Activated T-cell treated with anti-CD3 and anti-CD28 coated beads, Interleukin-2, amount 50 U/mL, for 72 hours (primary cell): ENCODE measurements around the gene PROX1. TPM values are rescaled to one million over a fixed set of nuclear protein-coding genes. Genes with fewer than 3 reads are reported as not detected.
A peak's percentile ranks its signal among the peaks of the same experiment; 100 is the strongest.

Experiments used
- ATAC-seq, 2 donors: fragments of 150-1000 bp; cut with Tn5 transposase; replicated peaks in 1 of 2; 2 replicates each; pipeline ENCODE4 v1.10.0; 2021; ENCODE audit warnings: moderate library complexity in 2 of 2, mild to moderate bottlenecking in 1 of 2
- DNase-seq, 2 donors: peaks; one replicate each; pipeline ENCODE4 v3.0.0; 2021 to 2022; ENCODE audit warnings: mixed read lengths in 1 of 2
- H3K27ac Mint-ChIP-seq: one replicate; pipeline ENCODE4 v1.8.0; 2022; ENCODE audit warnings: mild to moderate bottlenecking, moderate library complexity, mixed read lengths
- H3K27me3 Mint-ChIP-seq: one replicate; pipeline ENCODE4 v1.8.0; 2022; ENCODE audit warnings: low read depth, mixed read lengths
- H3K36me3 Mint-ChIP-seq, 2 donors: one replicate each; pipeline ENCODE4 v1.8.0; 2022; ENCODE audit warnings: mixed read lengths in 2 of 2, mild to moderate bottlenecking in 1 of 2; ENCODE audit not compliant: insufficient read depth in 2 of 2
- H3K4me1 Mint-ChIP-seq: one replicate; pipeline ENCODE4 v1.8.0; 2022; ENCODE audit warnings: low read depth, mixed read lengths
- H3K4me3 Mint-ChIP-seq, 2 donors: one replicate each; pipeline ENCODE4 v1.8.0; 2022; ENCODE audit warnings: mild to moderate bottlenecking in 2 of 2, mixed read lengths in 2 of 2, moderate library complexity in 2 of 2
- H3K9me3 Mint-ChIP-seq, 2 donors: one replicate each; pipeline ENCODE4 v1.8.0; 2022; ENCODE audit warnings: mixed read lengths in 2 of 2
- total RNA-seq, 2 donors: library from RNA; stranded (reverse); gene quantifications; one replicate each; pipeline ENCODE4 v1.2.3, GENCODE V29; 2022

Gene PROX1
- total RNA-seq, 2 donors from 2014 or later = 0.21 TPM; not detected in 1

- Mint-ChIP-seq H3K9me3 (no peaks in the 10 kb centered on the region), H3K4me3 (no peak overlapping the region), H3K4me1 (no peaks in the 10 kb centered on the region), H3K27ac (no peak overlapping the region), H3K36me3 (no peaks in the 10 kb centered on the region), H3K27me3 (peaks cover 15% of the 10 kb centered on the region)
- ATAC-seq (no peak), DNase-seq (no peak)
These were observed 19.5 kb upstream of the PROX1 start for GRCh38 chr1:213968146-213968825.

- no peak overlapping the region for H3K27ac Mint-ChIP-seq
- H3K4me1 Mint-ChIP-seq = no peaks in the 10 kb centered on the region
- no peak for ATAC-seq
- no peak overlapping the region for H3K4me3 Mint-ChIP-seq
- H3K36me3 Mint-ChIP-seq = no peaks in the 10 kb centered on the region
- no peak for DNase-seq
- no peaks in the 10 kb centered on the region for H3K9me3 Mint-ChIP-seq
- H3K27me3 Mint-ChIP-seq = peaks cover 8% of the 10 kb centered on the region
These were observed 17.7 kb upstream of the PROX1 start for GRCh38 chr1:213969958-213970555.

DNA sequence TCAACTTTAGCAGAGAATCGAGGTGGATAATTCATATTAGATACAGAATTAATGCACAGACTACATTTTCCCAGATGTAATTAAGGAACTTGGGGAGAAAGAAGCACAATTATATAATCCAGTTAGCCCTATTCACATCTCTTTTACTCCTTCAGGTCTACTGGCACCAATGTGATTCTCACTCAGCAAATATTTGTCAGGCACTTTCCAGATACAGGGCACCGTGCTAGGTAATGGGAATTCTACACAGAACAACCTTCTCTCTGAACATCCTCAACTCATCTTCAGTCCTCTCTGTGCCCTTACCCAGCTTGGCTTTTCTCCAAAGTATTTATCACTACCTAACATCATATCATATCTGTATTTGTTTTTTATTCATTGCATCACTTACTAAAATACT, 15.6 kb upstream of the PROX1 start:
- DNase-seq (no peak), ATAC-seq (no peak)
- H3K27me3 Mint-ChIP-seq = peaks cover 17% of the 10 kb centered on the region
- no peak overlapping the region for H3K27ac Mint-ChIP-seq
- H3K9me3 Mint-ChIP-seq = no peaks in the 10 kb centered on the region
- no peak overlapping the region for H3K4me3 Mint-ChIP-seq
- no peaks in the 10 kb centered on the region for H3K36me3 Mint-ChIP-seq
- H3K4me1 Mint-ChIP-seq = no peaks in the 10 kb centered on the region

- ATAC-seq = no peak
- H3K27me3 Mint-ChIP-seq = peaks cover 27% of the 10 kb centered on the region
These were observed 14.6 kb upstream of the PROX1 start for GRCh38 chr1:213973129-213973528.

DNA sequence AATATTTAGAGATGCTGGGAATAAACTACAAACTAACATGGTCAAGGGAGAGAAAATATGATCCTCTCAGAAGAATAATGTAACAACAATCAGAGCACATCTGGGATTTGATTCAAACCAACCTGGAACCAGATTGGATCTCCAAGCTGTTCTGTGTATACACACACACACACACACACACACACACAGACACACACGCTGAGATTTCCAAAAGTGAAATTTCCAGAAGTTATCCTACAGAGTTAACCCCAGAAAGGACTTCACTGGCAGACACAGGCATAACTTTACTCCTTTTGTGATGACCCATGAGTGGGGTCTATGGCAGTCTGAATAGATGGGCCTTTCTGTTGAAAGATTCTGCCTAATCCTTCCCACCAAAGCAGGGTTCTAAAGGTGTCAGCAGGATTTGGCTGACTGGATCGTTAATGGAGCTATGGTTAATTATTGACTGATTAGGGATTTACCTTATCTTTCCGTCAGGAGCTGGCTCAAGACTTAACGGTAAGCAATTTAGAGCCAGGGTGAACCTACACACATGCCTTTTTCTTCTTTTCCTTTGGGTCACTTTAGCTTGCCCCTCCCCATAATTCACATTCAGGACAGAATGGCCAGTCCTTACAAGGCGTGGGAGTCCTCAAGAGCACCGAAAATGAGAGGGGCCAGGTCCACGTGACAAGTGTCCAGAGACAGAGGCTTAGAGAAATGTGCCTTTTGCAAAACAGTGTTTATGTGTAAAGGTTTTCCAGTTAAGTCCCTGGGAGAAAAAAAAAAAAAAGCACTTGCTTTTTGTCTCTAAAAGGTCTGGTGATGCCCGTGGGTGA, 10.9 kb upstream of the PROX1 start:
- DNase-seq = no peak
- no peak for ATAC-seq
- no peak overlapping the region for H3K4me3 Mint-ChIP-seq
- no peaks in the 10 kb centered on the region for H3K9me3 Mint-ChIP-seq
- peaks cover 65% of the 10 kb centered on the region for H3K27me3 Mint-ChIP-seq
- peaks cover 1 to 2% of the 10 kb centered on the region in 2 donors for H3K36me3 Mint-ChIP-seq
- H3K4me1 Mint-ChIP-seq = peaks cover 28% of the 10 kb centered on the region
- H3K27ac Mint-ChIP-seq = no peak overlapping the region

More at GRCh38 chr1:213973129-213973528, 14.6 kb upstream of the PROX1 start:
- Mint-ChIP-seq H3K9me3 (no peaks in the 10 kb centered on the region), H3K4me1 (peaks cover 5% of the 10 kb centered on the region), H3K36me3 (no peaks in the 10 kb centered on the region), H3K4me3 (no peak overlapping the region), H3K27ac (no peak overlapping the region)
- no peak for DNase-seq

GRCh38 chr1:213977486-213977842, 10.3 kb upstream of the PROX1 start:
- H3K27ac Mint-ChIP-seq = no peak overlapping the region
- DNase-seq (no peak), ATAC-seq (no peak)
- H3K36me3 Mint-ChIP-seq = peaks cover 1 to 2% of the 10 kb centered on the region in 2 donors
- H3K4me3 Mint-ChIP-seq = no peak overlapping the region
- H3K4me1 Mint-ChIP-seq = peaks cover 28% of the 10 kb centered on the region
- peaks cover 70% of the 10 kb centered on the region for H3K27me3 Mint-ChIP-seq
- H3K9me3 Mint-ChIP-seq = no peaks in the 10 kb centered on the region

GRCh38 chr1:213977909-213978308, 9.9 kb upstream of the PROX1 start:
- Mint-ChIP-seq H3K4me1 (peaks cover 28% of the 10 kb centered on the region), H3K27me3 (peaks cover 71% of the 10 kb centered on the region), H3K27ac (no peak overlapping the region), H3K9me3 (no peaks in the 10 kb centered on the region), H3K36me3 (peaks cover 1 to 2% of the 10 kb centered on the region in 2 donors), H3K4me3 (no peak overlapping the region)
- no peak for DNase-seq
- no peak for ATAC-seq

- no peak for DNase-seq
- no peaks in the 10 kb centered on the region for H3K9me3 Mint-ChIP-seq
- peaks cover 91% of the 10 kb centered on the region for H3K27me3 Mint-ChIP-seq
- no peak overlapping the region for H3K27ac Mint-ChIP-seq
- ATAC-seq = no peak
- peak overlapping the region; percentile 27 to 69 for H3K4me3 Mint-ChIP-seq
- H3K4me1 Mint-ChIP-seq = peaks cover 33% of the 10 kb centered on the region
- H3K36me3 Mint-ChIP-seq = peaks cover 1 to 2% of the 10 kb centered on the region in 2 donors
These were observed 7.8 kb upstream of the PROX1 start for GRCh38 chr1:213979751-213980586.

DNA sequence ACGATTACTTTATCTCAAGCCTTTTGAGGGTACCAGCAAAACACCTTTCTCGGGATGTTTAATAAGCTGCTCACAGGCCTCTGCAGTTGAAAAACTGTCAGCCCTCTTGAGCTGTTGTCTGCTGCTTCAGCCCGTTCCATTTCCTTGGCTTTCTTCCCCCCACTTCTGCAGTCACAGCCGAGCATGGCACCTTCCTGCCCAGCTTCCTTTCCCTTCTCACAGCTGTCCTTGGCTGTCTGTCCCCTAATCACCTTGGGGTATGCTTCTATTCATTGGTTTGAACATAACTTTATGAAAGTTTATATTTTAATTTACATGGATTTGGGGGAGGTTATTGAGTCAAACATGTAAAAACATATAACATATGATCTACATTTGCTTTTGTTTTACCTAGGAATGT, 6.9 kb upstream of the PROX1 start:
- no peak for ATAC-seq
- Mint-ChIP-seq H3K9me3 (no peaks in the 10 kb centered on the region), H3K27me3 (peaks cover 90% of the 10 kb centered on the region), H3K27ac (no peak overlapping the region), H3K36me3 (peaks cover 1 to 2% of the 10 kb centered on the region in 2 donors), H3K4me1 (peaks cover 36% of the 10 kb centered on the region), H3K4me3 (peak overlapping the region in 1 of 2 donors; percentile 6)
- no peak for DNase-seq

GRCh38 chr1:213982289-213982671, 5.5 kb upstream of the PROX1 start:
- Mint-ChIP-seq H3K36me3 (peaks cover 1 to 2% of the 10 kb centered on the region in 2 donors), H3K27me3 (peaks cover 91% of the 10 kb centered on the region), H3K9me3 (no peaks in the 10 kb centered on the region), H3K4me3 (peak overlapping the region; percentile 4 to 22), H3K27ac (no peak overlapping the region), H3K4me1 (peaks cover 48% of the 10 kb centered on the region)
- ATAC-seq (no peak), DNase-seq (no peak)

GRCh38 chr1:213982672-213983492, 4.9 kb upstream of the PROX1 start:
- H3K36me3 Mint-ChIP-seq = peaks cover 4 to 5% of the 10 kb centered on the region in 2 donors
- peaks cover 50% of the 10 kb centered on the region for H3K4me1 Mint-ChIP-seq
- peak overlapping the region; percentile 19 to 22 for H3K4me3 Mint-ChIP-seq
- peaks cover 90% of the 10 kb centered on the region for H3K27me3 Mint-ChIP-seq
- DNase-seq = peak in 1 of 2 donors; percentile 8
- H3K27ac Mint-ChIP-seq = no peak overlapping the region
- no peaks in the 10 kb centered on the region for H3K9me3 Mint-ChIP-seq
- ATAC-seq = peak; percentile 13 to 16
